ENCODE data around the gene TBL1XR1.
A peak's percentile ranks its signal among the peaks of the same experiment; 100 is the strongest.

Gene TBL1XR1

GRCh38 chr3:177197041-177197726, at the start of gene TBL1XR1:
Gene TBL1XR1 (minus strand): TSS chr3:177197482. CDS start chr3:177064977, 132,505 bp downstream.
- peak; percentile 77 for DNase-seq

GRCh38 chr3:177245250-177245649, 48.0 kb upstream of the TBL1XR1 start:
- no peak for DNase-seq

- no peak for DNase-seq
These were observed 47.3 kb upstream of the TBL1XR1 start for GRCh38 chr3:177244606-177245005.

GRCh38 chr3:177238686-177239216, 41.5 kb upstream of the TBL1XR1 start:
- DNase-seq: no peak

- DNase-seq: no peak
These were observed 39.9 kb upstream of the TBL1XR1 start for GRCh38 chr3:177237206-177237605.

- no peak for DNase-seq
These were observed 39.4 kb upstream of the TBL1XR1 start for GRCh38 chr3:177236704-177237103.

DNA sequence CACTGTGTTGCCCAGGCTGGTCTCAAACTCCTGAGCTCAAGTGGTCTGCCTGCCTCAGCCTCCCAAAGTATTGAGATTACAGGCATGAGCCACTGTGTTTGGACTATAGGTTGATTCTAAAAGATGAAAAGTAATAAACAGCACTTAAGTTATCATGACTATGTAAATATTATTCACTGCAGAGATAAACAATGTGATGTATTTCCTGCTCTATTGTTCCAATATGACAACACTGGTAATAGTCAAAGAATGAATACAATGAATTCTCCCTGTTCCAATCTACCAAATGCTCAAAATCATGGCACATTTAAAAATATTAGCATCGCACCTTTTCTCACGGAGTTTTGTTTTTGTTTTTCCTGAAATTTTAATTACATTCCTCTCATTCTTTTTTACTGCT, 36.8 kb upstream of the TBL1XR1 start:
- DNase-seq: no peak

DNA sequence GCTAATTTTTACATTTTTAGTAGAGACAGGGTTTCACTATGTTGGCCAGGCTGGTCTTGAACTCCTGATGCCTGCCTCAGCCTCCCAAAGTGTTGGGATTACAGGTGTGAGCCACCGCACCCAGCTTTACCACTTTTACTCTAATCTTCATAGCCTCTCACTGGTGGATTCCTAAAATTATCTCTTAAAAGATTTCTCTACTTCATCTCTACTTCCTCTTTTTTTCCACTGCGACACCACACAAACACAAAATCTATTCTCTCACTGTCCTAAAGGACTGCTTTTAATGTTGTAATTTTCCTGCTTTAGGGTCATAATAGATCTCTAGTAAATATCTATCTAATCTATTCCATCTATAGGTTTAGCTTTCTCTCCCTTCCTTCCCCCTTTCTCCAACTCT, 34.0 kb upstream of the TBL1XR1 start:
- DNase-seq: no peak

DNA sequence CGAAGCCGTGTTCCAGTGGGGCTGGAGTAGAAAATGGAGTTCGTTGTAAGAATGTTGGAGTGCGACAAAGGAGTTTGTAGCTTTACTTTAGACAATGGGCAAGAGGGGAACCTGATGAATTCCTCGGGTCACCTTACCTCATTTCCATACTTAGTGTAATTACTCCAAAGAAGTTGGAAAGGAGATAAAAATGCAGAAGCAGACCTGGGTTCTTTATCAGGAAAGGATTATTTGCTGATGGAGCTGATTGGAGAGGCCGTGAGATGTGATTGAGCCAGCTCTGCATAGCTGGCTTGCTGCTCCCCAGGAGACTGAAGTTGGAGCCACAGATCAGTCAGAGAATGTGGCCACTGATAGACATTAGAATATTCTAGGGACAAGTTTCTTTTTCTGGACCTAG, 33.4 kb upstream of the TBL1XR1 start:
- no peak for DNase-seq

GRCh38 chr3:177229791-177230190, 32.5 kb upstream of the TBL1XR1 start:
- DNase-seq: no peak

DNA sequence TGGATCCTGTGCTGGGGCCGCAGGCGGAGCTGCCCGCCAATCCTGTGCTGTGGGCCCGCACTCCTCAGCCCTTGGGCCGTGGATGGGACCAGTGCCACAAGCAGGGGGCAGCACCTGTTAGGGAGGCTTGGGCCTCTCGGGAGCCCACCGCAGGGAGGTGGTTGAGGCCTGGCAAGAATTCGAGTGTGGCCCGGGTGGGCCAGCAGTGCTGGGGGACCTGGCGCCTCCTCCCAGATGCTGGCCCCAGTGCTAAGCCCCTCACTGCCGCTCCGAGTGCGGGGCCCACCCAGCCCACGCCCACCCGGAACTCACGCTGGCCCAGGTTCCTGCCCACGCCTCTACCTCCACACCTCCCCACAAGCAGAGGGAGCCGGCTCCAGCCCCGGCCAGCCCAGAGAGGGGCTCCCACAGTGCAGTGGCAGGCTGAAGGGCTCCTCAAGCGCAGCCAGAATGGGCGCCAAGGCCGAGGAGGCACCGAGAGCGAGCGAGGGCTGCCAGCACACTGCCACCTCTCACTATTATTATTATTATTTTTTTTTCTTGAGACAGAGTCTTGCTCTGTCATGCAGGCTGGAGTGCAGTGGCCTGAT, 31.4 kb upstream of the TBL1XR1 start:
- no peak for DNase-seq

GRCh38 chr3:177224414-177224813, 27.1 kb upstream of the TBL1XR1 start:
- no peak for DNase-seq

- no peak for DNase-seq
These were observed 24.5 kb upstream of the TBL1XR1 start for GRCh38 chr3:177221744-177222143.

DNA sequence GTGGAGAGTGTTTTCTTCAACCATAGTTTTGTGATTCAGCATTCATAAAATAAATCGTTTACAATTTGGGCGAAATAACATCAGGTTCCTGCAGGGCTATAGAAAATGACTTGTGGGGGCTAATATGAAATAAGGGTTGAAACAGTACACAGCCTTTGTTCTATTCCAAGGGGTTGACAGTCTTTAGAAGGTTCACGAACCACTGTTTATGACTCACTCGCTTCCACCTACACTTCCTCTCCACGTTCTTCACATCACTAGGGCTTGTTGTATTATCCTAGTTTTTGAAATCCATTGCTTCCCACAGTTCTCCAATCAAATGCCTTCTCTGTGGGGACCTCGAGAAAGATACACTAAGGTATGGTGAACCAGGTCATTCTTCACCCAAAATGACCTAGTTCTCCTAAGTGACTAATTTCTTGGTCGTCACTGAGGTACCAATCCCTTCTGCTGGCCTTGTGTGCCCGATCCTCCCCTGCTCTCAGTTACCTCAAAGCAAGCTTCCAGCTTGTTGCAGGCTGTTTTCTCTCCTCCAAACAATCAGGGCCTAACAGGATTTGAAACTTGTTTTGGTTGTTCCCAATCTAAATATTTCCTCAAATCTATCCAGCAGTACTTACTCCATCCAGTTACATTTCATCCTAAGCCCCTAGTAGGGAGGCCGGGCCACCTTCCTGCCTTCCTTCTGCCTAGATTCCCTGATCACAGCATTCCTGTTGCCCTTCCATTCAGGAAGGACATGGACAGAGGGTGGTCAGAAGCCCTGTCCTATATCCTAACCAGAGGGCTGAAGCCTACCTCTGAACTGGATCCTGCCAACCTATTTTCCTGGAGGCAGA, 23.1 kb upstream of the TBL1XR1 start:
- DNase-seq: no peak

GRCh38 chr3:177213801-177214535, 16.7 kb upstream of the TBL1XR1 start:
- no peak for DNase-seq

- no peak for DNase-seq
These were observed 15.5 kb upstream of the TBL1XR1 start for GRCh38 chr3:177212756-177213155.

- DNase-seq: no peak
These were observed 15.0 kb upstream of the TBL1XR1 start for GRCh38 chr3:177212278-177212610.

GRCh38 chr3:177211503-177212277, 14.4 kb upstream of the TBL1XR1 start:
- no peak for DNase-seq

- no peak for DNase-seq
These were observed 13.6 kb upstream of the TBL1XR1 start for GRCh38 chr3:177210744-177211502.

GRCh38 chr3:177209509-177209908, 12.2 kb upstream of the TBL1XR1 start:
- no peak for DNase-seq

- no peak for DNase-seq
These were observed 11.5 kb upstream of the TBL1XR1 start for GRCh38 chr3:177208781-177209180.

DNA sequence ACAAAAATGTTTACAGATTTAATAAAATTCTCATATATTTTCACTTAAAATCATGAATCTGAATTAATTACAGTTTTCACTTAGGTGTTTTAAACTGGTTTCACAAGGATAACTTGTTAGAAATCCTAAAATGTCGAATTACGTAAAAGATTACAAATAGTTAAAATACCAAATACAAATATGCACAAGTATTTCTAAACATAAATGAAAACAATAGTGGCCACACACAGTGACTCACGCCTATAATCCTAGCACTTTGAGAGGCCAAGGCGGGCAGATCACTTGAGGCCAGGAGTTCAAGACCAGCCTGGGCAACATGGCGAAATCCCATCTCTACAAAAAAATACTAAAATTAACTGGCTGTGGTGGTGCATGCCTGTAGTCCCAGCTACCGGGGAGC, 10.9 kb upstream of the TBL1XR1 start:
- no peak for DNase-seq

Data from SIG-M5 (cell line).